B cell (primary cell): ENCODE measurements around the gene NCAPH2.

Experiments
- EZH2 ChIP-seq: IDR thresholded peaks from 2 replicates; pipeline ENCODE4 v1.6.1; 2012; ENCODE audit warnings: borderline replicate concordance, low read depth, mild to moderate bottlenecking, moderate library complexity, low read length; ENCODE audit not compliant: insufficient read depth, poor library complexity, severe bottlenecking
- TF ChIP-seq, protein P1 (sequence below): fragments of 200-600 bp; IDR thresholded peaks from one replicate; pipeline ENCODE4 v1.8.0; 2022; ENCODE audit warnings: antibody characterized with exemption, mild to moderate bottlenecking

DNA sequence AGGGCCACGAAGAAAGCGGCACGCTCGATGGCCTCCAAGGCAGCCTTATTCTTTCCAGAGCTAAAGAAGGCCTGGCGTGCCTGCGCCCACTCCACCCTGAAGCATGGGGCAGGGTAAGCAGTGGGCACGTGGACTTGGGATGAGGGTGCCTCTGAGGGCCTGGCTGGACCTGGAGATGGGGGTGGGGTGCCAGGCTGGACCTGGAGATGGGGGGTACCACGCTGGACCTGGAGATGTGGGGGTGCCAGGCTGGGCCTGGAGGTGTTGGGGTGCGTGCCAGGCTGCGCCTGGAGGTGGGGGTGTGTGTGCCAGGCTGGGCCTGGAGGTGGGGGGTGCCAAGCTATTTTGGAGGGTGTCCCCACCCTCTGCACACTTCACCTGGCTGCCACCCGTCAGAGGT is 64.9 kb downstream of the NCAPH2 start:
- TF ChIP-seq, protein P1, sequence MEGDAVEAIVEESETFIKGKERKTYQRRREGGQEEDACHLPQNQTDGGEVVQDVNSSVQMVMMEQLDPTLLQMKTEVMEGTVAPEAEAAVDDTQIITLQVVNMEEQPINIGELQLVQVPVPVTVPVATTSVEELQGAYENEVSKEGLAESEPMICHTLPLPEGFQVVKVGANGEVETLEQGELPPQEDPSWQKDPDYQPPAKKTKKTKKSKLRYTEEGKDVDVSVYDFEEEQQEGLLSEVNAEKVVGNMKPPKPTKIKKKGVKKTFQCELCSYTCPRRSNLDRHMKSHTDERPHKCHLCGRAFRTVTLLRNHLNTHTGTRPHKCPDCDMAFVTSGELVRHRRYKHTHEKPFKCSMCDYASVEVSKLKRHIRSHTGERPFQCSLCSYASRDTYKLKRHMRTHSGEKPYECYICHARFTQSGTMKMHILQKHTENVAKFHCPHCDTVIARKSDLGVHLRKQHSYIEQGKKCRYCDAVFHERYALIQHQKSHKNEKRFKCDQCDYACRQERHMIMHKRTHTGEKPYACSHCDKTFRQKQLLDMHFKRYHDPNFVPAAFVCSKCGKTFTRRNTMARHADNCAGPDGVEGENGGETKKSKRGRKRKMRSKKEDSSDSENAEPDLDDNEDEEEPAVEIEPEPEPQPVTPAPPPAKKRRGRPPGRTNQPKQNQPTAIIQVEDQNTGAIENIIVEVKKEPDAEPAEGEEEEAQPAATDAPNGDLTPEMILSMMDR = no peak
- no peak for TF ChIP-seq EZH2
